ENCODE data around the gene MINK1.

Gene MINK1

DNA sequence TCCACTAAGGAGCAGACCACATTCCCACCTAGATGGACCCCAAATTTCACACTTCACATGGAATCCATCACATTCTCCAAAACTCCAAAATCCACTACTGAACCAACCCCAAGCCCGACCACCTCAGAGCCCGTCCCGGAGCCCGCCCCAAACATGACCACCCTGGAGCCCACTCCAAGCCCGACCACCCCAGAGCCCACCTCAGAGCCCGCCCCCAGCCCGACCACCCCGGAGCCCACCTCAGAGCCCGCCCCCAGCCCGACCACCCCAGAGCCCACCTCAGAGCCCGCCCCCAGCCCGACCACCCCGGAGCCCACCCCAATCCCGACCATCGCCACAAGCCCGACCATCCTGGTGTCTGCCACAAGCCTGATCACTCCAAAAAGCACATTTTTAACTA lies 100.5 kb downstream of the MINK1 start:
- DNase-seq (ENCODE audit: low read depth) = no peak

DNA sequence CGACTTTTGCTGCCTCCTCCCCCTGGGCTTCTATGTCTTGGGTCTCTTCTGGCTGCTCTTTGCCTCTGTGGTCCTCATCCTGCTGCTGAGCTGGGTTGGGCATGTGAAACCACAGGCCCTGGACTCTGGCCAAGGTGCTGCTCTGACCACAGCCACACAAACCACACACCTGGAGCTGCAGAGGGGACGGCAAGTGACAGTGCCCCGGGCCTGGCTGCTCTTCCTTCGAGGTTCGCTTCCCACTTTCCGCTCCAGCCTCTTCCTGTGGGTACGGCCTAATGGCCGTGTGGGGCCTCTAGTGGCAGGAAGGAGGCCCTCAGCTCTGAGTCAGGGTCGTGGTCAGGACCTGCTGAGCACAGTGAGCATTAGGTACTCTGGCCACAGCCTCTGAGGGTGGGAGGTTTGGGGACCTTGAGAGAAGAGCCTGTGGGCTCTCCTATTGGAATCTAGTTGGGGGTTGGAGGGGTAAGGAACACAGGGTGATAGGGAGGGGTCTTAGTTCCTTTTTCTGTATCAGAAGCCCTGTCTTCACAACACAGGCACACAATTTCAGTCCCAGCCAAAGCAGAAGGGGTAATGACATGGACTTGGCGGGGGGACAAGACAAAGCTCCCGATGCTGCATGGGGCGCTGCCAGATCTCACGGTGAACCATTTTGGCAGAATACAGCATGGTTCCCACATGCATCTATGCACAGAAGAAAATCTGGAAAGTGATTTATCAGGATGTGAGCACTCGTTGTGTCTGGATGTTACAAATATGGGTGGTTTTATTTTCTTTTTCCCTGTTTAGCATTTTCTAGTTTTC lies 101.2 kb downstream of the MINK1 start:
- no peak for DNase-seq (ENCODE audit: low read depth)

DNA sequence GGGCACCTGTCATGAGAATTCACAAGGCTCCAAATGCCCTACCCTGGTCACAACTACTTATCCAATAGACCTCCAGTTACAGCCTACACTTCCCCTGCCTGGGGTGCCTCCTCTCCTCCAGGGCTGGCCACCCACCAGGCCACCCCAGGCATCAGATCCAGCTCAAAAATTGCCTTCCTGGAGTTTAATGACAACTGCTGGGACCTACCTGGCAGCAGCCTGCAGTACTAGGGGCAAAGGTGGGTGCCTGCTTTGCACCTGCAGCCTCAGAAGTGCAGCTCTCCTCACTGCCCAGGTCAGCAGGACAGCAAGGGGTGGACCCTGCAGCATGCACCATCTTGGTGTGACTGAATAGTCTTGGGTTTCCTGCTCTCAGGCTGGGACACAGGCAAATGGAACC lies 102.5 kb downstream of the MINK1 start:
- no peak for DNase-seq (ENCODE audit: low read depth)

DNA sequence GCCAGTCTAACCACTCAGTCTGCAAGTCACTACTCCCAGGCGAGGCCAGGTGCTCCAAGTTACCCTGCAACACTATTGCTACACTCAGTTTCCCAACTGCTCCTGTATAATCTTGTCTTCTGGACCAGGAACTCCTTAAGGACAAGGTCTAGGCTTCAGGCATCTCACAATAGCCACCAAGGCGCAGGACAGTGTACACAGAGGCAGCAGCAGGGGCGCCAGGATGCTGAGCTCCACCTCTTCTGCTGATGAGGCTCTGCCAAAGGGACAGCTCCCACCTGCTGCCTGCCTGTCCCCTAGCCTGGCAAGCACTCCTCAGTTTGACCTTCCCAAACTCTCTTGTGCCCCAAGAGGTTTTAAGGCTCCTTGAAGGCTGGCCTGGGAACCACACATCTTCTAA lies 103.3 kb downstream of the MINK1 start:
- DNase-seq (ENCODE audit: low read depth) = no peak

DNA sequence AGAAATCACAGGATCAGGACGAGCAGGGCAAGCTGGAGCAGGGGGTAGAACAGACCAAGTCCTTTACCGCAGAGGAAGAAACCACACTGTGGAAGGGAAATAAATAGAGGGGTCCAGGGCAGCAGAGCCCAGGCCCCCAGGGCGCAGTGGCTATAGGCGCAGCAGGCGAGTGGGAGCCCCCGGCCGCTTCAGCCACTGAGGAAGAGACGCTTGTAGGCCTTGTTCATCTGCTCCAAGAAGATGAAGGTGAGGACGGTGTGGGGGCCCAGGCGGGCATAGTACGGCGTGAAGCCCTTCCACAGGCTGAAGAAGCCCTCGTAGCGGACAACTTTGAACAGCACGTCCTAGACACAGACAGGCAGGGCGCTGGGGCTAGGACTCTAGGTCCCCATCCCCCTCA lies 104.4 kb downstream of the MINK1 start:
- DNase-seq (ENCODE audit: low read depth) = no peak

DNA sequence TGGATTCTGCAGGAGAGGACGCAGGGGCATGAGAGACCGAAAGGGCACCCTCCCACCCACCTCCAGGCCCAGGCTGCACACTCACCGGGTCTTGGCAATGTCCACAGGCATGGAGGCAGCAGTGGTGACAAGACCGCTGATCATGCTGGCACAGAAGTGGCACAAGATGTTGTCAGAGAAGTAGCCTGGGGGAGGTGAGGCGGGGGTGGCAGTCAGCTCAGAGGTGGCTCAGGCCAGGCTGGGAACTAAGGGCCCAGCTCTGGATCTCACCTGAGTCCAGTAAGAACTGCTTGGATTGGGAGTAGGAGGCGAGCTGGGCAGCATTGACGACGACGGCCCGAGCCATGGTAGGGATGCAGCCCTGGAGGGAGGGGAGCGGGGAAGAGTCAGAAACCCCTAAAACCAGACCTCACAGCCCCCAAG lies 104.9 kb downstream of the MINK1 start:
- DNase-seq (ENCODE audit: low read depth) = no peak

DNA sequence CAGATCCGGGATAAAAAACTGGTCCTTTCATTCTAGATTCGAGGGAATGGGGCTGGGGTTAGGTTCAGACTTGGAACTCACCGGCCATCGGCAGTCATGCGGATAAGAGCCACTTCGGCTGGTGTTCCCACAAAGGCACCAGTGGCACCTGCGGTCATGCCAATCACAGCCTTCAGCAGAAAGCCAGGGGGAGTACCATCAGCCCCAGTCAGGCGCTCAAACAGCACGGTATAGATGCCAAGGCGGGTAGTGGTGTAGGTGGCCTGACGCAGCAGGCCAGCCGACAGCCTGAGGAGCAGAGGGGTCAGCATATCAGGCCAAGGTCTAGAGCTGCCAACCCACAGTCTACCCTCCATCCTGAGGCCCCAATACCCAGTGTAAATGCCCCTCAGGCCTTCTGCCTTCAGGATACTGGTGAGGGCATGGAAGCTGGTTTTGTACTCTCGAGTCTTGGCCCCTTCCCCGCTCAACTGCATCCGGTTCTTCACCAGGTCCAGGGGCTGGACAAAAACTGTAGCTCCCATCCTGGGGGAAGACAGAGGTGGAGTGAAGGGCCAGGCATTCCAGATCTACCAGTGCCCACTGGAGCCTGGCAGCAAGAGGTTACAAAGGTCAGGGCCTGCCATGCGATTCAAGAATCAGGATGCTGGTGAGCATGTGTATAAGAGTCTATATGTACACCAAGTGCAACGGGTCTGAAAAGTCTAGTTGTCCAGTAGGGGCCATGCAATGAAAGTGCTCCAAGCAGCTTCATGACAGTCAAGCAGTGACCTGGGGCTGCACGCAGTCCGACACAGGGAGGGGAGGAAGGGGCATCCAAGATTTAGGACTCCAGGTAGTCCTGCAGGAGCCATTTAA lies 105.8 kb downstream of the MINK1 start:
- no peak for DNase-seq (ENCODE audit: low read depth)

DNA sequence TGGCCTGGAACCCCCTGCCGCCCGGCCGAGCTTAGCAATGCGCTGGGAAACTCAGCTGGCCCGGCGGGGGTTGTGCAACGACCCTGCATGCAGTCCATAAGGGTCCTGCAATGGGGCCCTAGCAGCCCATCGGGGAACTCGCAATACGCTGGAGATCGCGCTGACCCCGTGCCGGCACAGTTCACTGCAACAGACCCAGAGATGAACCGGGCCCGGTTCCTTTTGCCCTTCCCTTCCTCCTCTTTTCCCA lies 106.3 kb downstream of the MINK1 start:
- DNase-seq (ENCODE audit: low read depth) = no peak

DNA sequence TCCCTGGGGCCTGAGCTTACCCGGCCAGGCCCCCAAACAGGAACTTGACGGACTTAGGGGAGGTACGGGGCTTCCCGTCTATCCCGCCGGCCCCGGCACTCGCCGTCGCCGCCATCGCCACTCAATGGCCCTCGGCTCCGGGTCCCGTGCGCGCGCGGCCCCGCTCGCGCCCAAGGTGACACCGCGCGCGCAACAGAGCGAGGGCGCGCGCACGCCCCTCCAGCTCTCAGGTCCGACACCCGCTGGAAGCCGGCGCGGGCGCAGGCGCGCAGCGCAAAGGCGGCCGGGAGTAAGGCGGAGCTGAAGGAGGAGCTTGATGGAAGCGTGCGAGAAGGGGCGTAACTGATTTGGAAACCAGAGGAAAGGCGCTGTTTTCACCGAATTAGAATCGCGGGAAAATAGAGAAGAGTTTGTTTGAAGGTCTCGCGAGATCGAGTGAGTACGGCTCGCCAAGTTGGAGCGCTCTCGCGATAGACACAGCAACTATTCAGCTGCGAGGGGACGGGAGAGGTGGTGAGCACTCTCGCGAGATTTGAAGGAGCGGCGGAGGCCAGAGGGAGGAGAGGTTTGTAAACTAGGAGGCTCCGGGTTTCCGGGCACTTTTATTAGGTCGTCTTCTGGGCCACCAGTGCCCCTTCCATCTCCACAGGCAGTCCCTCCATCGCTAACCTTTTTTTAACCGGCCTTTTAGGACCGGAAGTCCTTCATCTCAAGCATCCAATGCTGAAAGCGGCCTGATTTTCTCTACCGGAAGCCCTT lies 106.8 kb downstream of the MINK1 start, which contains the start of the genes RNF167 and SLC25A11:
Gene RNF167 (plus strand): TSS at position 473 of the 759 bp plus-strand sequence. CDS start 642 bp downstream, outside the sequence.
Gene SLC25A11 (minus strand): TSS at position 251 of the 759 bp plus-strand sequence. CDS start 136 bp downstream, at position 115.
- peak; percentile 95 for DNase-seq (ENCODE audit: low read depth)

DNA sequence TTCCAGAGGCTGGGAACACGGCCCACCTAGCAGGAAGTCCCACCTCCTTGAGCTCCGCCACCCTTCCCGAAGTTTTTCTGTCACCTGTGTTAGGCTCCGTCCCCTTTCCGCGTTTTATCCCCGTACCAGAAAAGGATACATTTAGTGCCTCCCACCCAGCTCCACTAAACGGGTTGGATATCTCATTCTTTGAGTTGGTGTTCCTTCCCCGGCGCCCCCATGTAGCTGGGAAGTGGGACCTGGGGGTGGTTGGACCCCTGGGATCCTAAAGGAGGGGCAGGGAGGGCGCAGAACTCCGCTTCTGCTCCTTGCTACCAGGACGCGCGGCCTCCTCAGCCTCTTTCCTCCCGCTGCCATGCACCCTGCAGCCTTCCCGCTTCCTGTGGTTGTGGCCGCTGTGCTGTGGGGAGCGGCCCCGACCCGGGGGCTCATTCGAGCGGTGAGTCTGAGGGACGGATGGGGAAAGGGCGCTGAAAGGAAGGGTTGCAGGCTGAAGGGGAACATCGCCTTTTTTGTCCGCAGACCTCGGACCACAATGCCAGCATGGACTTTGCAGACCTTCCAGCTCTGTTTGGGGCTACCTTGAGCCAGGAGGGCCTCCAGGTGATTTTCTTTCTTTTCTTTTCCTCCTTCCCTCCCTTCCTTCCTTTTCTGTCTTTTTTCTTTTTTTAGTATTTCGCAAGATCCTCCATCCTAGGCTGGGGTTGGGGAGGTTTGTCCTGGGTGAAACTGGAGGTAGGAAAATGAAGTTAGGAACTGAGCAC lies 107.6 kb downstream of the MINK1 start:
- no peak for DNase-seq (ENCODE audit: low read depth)

DNA sequence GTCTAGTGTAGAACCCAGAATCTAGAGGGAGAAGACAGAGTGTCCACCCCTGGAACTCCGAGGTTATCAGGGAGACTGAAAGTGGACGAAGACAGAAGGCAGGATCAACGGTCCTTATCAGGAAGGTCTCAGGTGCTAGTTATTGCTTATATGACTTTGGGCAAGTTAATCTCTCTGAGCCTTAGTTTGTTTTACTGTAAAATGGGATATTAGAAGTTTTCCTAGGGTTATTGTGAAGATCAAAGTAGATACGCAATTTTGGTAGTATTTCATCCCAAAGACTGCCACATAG lies 108.1 kb downstream of the MINK1 start:
- DNase-seq (ENCODE audit: low read depth) = no peak

DNA sequence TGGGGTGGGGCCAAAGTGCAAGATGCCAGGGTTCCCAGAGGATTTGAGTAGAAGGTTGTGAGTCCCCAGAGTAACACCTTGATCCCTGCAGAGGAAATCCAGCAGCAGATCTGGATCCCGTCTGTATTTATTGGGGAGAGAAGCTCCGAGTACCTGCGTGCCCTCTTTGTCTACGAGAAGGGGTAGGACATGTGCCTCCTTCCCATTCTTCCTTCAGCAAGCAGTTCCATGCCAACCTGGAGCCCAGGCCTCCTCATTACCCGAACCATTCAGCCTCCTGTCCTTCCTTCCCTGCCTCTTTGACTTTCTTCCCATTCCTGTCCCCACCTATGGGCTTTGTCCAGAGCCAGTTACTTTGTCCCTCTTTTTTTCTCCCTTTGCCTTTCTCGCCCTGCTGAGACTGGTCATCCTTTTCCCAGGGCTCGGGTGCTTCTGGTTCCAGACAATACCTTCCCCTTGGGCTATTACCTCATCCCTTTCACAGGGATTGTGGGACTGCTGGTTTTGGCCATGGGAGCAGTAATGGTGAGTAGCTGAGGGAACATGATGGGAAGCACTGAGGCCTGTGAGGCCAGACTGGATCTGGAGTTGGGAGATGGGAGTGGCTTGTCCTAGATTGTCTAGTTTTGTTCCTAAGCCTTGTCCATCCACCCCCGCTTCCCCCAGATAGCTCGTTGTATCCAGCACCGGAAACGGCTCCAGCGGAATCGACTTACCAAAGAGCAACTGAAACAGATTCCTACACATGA lies 109.8 kb downstream of the MINK1 start:
- no peak for DNase-seq (ENCODE audit: low read depth)

DNA sequence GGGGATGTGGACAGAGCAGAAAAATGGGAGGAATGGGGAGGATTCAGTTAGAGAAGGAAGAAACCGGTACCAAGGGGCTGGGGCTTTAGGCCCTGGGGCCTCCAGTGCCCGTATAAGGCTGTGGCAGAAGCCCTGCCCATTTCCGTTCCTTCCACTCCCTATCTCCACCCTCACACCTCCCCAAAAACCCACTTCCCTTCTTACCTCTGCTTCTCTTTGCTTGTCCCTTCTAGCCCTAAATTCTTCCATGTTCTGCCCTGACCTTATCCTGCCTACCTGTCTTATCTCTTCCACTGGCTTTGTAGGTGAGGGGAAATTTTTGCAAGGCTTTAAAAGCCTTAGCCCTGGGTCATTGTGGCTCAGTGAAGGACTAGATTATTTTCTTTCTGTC lies 111.0 kb downstream of the MINK1 start:
- DNase-seq (ENCODE audit: low read depth) = no peak

DNA sequence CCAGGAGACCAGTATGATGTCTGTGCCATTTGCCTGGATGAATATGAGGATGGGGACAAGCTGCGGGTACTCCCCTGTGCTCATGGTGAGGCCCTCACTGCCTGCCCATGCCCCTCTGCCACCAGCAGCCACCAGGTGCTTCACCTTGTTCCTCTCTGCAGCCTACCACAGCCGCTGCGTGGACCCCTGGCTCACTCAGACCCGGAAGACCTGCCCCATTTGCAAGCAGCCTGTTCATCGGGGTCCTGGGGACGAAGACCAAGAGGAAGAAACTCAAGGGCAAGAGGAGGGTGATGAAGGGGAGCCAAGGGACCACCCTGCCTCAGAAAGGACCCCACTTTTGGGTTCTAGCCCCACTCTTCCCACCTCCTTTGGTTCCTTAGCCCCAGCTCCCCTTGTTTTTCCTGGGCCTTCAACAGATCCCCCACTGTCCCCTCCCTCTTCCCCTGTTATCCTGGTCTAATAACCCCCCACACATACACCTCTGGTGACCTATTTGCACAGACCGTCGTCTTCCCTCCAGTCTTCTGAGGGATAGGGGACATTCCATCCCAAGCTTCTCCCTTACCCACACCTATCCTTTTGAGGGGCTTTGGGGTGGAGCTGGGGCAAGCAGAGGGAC lies 111.5 kb downstream of the MINK1 start:
- DNase-seq (ENCODE audit: low read depth) = no peak

DNA sequence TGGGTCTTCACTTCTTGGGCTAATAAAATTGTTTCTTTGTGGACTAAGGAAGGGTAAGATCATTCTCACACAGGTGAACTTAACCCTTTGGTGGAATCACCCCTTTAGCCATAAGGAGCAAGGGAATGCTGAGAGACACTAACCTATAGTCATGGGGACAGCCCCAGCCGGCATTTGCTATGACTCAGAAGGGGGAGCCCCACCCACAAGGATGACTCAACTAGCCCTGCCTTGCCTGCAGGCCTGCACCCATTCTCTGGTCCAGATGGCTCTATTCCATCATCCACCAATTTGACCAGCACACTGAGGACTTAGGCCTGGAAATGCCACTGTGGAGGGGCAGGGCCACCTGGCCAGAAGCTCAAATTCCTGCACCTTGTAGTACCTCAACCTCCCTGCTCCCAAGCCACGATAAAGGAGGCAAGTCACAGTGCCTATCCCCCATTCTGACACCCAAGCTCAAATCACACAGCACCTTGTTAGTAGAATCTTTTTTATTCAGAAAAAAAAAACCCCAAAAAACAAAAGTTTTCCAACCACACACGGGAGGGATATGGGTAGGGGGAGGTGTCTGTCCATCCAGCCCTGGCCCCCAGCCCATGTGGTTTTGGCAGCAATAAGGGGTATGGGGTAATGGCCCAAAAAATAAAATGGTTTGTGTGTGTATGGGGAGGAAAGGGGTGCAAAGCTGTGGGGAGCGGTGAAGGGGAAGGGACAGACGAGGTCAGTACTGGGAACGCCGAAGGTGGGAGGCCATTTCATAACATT lies 112.2 kb downstream of the MINK1 start:
- DNase-seq (ENCODE audit: low read depth) = peak; percentile 74

DNA sequence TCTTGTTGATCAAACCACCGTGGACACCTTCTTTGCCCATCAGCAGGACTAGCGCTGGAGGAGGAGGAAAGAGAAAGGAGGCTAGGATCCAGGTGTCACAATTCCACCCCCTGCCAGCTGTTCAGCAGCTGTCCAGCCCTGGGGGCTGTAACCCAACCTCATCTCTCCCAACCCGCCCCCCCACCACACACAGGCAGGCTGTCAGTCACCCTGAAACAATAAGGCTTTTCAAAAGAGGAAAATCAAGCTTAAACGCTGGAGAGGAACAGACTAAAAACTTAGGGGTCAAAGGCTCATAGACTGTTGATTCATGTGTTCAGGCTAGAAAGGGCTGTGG lies 112.8 kb downstream of the MINK1 start:
- DNase-seq (ENCODE audit: low read depth) = no peak

DNA sequence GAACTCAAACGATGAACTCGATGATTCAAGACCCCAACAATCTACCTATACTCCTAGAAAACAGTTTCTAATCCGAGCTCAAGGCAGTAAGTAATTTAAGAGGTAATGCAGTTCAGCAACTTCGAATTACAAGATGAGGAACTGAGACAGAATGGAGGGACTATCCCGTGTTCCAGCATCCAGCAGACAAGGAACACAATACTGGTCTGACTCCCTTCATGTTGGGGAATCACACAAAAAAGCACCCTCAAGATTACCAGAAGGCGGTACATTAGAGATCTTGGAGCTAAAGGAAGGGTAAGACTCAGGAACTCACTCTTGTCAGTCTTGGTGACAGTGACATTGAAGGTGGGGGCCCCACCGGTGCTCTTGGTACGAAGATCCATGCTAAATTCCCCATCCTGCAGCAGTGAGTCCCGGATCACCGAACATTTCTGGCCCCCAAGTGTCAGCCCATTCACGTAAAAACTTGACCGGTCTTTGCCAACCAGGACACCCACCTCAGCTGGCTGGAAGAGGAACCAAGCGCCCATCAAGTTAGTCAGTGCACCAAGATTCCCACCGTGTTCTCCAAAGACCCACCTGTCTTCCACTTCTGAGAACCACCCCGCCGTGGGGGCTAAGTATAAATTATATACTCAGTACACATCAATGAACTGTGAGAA lies 113.3 kb downstream of the MINK1 start:
- no peak for DNase-seq (ENCODE audit: low read depth)

DNA sequence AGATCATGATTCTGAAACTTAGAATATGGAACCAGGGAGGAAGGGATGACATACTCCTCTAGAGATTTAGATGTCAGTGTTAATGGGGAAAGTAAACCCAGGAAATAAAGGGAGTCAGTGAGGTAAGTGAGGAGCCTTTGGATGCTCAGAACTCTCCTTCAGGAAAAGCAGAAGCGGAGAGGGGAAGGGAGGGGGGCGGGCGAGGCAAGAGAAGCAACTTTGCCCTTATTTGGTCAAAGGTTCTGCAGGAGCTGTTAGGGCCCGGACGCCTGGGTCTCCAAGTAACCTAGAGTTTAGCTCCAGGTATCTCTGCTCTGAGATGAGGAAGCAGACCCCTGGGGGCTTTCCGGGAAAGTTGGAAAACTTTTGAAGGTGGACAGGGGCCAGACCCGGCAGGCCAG lies 113.9 kb downstream of the MINK1 start:
- no peak for DNase-seq (ENCODE audit: low read depth)
